ENCODE measurements around the gene PRDM9. TPM values are rescaled to one million over a fixed set of nuclear protein-coding genes. Genes with fewer than 3 reads are reported as not detected.

Gene PRDM9
- total RNA-seq: not detected

DNA sequence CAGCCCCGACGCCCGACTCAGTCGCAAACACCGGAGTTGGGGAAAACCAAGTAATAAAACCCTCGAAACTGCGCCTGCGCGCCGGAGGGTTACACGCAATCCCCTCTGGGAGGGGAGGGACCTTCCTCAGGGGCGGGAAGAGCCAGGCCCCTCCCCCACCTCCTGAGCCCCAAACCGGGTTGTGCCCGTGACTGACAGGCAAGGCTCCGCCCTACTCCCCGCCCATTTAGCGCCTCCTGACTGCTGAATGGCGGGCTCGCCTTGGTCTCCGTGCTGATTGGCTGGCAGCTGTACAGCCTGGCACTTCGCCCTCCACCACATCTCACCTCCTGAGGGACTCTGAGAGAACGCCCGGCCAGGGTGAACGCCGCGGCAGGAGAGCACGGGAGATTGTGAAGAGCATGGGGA is at the start of gene PRDM9:
Gene PRDM9, plus strand, starts transcription at position 332 of the 408 bp plus-strand sequence. CDS start 1,425 bp downstream, outside the sequence.

